Hepatocyte (in vitro differentiated cells): ENCODE data around the gene PTCD3.

ENCODE experiments used
- EZH2 ChIP-seq: fragments of 200-600 bp; sonication (generic); IDR thresholded peaks from 2 replicates; pipeline ENCODE4 v1.6.1; 2016; ENCODE audit warnings: antibody characterized with exemption, mild to moderate bottlenecking, borderline replicate concordance
- TF ChIP-seq, protein P1 (sequence below): fragments of 200-600 bp; sonication (generic); IDR thresholded peaks from 2 replicates; pipeline ENCODE4 v1.5.1; 2016; ENCODE audit warnings: antibody characterized with exemption, mild to moderate bottlenecking; ENCODE audit not compliant: poor library complexity

DNA sequence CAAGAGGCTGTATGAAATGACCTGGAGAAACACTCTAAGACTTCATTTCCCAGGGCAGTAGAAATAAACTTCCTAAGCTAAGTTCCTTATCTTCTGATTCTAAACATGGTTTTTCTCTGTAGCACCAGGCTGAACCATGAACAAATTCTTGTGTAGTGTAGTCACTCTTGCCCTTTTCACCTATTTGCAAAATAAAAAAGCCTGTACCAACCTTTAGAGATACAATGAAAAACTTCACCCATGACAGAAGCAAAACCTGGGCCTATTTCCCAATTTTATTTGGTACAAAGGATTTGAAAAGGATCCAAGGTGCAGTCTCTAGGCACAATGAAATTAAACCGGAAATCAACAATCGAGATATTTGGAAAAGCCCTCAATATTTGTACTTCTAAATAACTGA is 44.0 kb upstream of the PTCD3 start:
- TF ChIP-seq, protein P1, sequence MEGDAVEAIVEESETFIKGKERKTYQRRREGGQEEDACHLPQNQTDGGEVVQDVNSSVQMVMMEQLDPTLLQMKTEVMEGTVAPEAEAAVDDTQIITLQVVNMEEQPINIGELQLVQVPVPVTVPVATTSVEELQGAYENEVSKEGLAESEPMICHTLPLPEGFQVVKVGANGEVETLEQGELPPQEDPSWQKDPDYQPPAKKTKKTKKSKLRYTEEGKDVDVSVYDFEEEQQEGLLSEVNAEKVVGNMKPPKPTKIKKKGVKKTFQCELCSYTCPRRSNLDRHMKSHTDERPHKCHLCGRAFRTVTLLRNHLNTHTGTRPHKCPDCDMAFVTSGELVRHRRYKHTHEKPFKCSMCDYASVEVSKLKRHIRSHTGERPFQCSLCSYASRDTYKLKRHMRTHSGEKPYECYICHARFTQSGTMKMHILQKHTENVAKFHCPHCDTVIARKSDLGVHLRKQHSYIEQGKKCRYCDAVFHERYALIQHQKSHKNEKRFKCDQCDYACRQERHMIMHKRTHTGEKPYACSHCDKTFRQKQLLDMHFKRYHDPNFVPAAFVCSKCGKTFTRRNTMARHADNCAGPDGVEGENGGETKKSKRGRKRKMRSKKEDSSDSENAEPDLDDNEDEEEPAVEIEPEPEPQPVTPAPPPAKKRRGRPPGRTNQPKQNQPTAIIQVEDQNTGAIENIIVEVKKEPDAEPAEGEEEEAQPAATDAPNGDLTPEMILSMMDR, result no peak
- TF ChIP-seq EZH2, result no peak
